ENCODE measurements around the gene WNT7B. TPM values are rescaled to one million over a fixed set of nuclear protein-coding genes. Genes with fewer than 3 reads are reported as not detected.

The WNT7B gene
- 12.6 and 14.2 TPM in 2 replicates for total RNA-seq
- long read RNA-seq, result 0 reads

DNA sequence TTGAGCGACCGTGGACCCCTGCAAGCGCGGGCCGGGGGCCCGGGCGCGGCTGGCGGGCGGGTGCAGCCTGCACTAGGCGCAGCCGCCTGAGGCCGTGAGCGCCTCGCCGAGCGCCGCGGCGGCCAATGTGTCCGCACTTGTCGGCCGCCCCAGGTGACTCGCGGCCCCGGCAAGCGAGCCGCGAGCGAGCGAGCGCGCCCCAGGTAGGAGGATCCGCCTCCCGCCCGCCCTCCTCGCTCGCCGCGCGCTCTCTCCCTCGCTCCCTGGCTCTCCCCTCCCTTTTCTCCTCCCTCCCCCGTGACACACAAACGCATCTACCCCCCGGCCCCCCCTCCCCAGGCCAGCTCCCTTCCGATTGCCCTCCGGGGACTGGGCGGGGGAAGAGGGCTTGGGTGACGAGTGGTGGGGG is at the start of gene WNT7B:
WNT7B (minus strand) TSS at position 160 of the 409 bp plus-strand sequence. CDS start 408 bp downstream, outside the sequence.
- DNase-seq (ENCODE audit: low read depth, low spot score), result no peak
- Mint-ChIP-seq H3K9me3 (no peaks in the 10 kb centered on the region), H3K36me3 (ENCODE audit: low read depth) (peaks cover 2% of the 10 kb centered on the region), H3K4me1 (peaks cover 17% of the 10 kb centered on the region), H3K4me3 (peak within 1 kb of the TSS; percentile 72), H3K27ac (ENCODE audit: unreplicated experiment) (no peak within 1 kb of the TSS), H3K27me3 (ENCODE audit: low read depth) (peaks cover 51% of the 10 kb centered on the region)
- TF ChIP-seq, protein P1, sequence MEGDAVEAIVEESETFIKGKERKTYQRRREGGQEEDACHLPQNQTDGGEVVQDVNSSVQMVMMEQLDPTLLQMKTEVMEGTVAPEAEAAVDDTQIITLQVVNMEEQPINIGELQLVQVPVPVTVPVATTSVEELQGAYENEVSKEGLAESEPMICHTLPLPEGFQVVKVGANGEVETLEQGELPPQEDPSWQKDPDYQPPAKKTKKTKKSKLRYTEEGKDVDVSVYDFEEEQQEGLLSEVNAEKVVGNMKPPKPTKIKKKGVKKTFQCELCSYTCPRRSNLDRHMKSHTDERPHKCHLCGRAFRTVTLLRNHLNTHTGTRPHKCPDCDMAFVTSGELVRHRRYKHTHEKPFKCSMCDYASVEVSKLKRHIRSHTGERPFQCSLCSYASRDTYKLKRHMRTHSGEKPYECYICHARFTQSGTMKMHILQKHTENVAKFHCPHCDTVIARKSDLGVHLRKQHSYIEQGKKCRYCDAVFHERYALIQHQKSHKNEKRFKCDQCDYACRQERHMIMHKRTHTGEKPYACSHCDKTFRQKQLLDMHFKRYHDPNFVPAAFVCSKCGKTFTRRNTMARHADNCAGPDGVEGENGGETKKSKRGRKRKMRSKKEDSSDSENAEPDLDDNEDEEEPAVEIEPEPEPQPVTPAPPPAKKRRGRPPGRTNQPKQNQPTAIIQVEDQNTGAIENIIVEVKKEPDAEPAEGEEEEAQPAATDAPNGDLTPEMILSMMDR (conservative IDR thresholded peaks at IDR 0.05), result no peak

DNA sequence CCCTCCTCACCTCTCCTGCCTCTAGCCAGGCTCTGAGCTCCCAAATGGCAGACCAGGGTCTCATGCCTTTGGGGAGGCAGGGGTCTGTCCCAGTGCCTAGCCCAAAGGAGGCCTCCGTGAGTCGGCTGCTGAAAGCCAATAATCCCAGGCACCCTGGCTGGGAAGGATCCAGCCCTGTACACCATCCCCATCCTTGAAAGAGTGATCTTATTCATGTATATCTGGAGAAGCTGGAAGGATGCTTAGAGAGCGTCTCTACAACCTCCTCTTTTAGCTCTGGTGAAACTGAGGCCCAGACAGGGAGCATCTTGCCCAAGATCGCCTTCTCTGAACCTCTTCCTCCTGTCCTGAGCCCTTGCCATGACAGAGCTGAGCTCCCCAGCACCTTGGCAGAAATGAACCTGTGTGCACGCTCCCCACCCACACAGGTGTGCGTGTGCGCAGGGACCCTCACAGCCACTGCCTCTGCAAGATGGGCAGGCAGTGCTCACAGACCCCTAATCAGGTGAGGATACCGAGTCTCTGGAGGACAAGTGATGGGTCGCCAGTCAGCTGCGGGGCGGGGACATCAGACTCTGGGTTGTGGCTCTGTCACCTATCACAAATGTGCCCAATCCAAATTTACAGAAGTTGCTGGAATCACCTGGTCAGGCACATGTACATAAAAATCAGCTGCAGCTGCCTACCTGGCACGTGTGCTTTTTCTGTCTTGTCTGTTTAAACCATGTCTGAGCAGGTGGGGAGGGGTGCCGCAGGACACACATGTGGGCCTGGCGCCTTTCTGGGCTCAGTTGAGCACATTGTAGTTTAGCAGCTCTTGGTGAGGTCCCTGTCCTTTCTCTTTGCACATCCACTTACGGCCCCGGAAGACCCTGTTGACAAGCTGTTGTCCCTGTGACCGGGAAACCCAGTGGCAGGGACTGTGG is 49.3 kb upstream of the WNT7B start:
- H3K36me3 Mint-ChIP-seq (ENCODE audit: low read depth), result no peaks in the 10 kb centered on the region
- H3K27me3 Mint-ChIP-seq (ENCODE audit: low read depth), result peaks cover 89% of the 10 kb centered on the region
- DNase-seq (ENCODE audit: low read depth, low spot score), result no peak
- H3K9me3 Mint-ChIP-seq, result no peaks in the 10 kb centered on the region
- no peak overlapping the region for H3K27ac Mint-ChIP-seq (ENCODE audit: unreplicated experiment)
- TF ChIP-seq, protein P1 (conservative IDR thresholded peaks at IDR 0.05), result no peak
- peak overlapping the region; percentile 70 for H3K4me3 Mint-ChIP-seq
- H3K4me1 Mint-ChIP-seq, result peaks cover 6% of the 10 kb centered on the region

DNA sequence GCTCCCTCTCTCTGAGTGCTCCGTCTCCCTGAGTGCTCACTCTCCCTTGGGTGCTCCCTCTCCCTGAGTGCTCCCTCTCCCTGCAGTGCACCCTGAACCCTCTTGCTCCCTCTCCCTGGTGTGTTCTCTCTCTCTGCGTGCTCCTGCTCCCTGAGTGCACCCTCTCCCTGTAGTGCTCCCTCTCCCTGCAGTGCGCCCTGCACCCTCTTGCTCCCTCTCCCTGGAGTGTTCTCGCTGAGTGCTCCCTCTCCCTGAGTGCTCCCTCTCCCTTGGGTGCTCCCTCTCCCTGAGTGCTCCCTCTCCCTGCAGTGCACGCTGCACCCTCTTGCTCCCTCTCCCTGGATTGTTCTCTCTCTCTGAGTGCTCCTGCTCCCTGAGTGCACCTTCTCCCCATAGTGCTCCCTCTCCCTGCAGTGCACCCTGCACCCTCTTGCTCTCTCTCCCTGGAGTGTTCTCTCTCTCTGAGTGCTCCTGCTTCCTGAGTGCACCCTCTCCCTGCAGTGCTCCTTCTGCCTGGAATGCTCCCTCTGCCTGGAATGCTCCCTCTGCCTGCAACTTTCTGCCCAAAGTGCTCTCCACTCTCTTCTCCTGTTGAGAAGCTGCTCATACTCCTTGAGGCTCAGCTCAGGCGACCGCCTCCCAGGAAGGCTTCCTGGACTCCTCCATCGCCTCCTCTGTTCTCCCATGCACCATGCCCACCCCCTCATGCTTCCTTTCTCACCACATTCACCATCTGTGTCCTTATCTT is 48.4 kb upstream of the WNT7B start:
- H3K9me3 Mint-ChIP-seq, result no peaks in the 10 kb centered on the region
- peaks cover 91% of the 10 kb centered on the region for H3K27me3 Mint-ChIP-seq (ENCODE audit: low read depth)
- no peaks in the 10 kb centered on the region for H3K36me3 Mint-ChIP-seq (ENCODE audit: low read depth)
- TF ChIP-seq, protein P1 (conservative IDR thresholded peaks at IDR 0.05), result no peak
- H3K27ac Mint-ChIP-seq (ENCODE audit: unreplicated experiment), result no peak overlapping the region
- no peak for DNase-seq (ENCODE audit: low read depth, low spot score)
- H3K4me1 Mint-ChIP-seq, result peaks cover 6% of the 10 kb centered on the region
- H3K4me3 Mint-ChIP-seq, result no peak overlapping the region

DNA sequence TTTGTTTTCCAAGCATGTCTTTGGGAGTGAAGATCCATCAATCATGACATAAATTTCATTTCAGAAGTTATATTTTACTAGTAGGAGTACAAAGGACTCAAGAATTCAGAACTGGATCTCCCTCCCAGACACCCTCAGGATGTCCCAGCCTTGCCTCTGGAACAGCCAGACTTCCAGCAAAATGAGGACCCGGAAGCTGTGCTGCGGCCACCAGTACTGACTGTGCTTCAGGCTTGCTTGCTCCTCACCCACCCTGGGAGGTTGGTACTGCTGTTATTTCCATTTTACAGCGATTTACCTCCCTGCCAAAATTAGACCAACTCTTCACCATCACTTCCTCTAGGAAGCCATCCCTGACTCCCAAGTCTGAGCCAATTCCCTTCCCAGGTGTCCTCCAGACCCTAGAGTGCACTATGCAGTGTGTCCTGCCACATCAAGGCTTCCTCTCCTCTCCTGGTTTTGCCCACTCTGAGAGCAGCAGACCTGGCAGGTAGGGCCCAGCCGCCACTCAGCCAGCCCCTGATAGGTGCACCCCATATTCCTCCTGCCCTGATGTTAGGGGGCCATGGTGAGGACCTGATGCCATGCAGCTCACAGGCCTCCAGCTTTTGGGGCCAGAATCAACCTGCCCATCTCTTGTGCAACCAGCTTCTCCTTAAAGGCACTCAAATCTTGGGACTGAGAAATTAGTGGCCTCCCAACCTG is 47.3 kb upstream of the WNT7B start:
- no peaks in the 10 kb centered on the region for H3K36me3 Mint-ChIP-seq (ENCODE audit: low read depth)
- peaks cover 6% of the 10 kb centered on the region for H3K4me1 Mint-ChIP-seq
- H3K27ac Mint-ChIP-seq (ENCODE audit: unreplicated experiment), result no peak overlapping the region
- H3K4me3 Mint-ChIP-seq, result no peak overlapping the region
- TF ChIP-seq, protein P1 (conservative IDR thresholded peaks at IDR 0.05), result no peak
- peaks cover 88% of the 10 kb centered on the region for H3K27me3 Mint-ChIP-seq (ENCODE audit: low read depth)
- no peak for DNase-seq (ENCODE audit: low read depth, low spot score)
- no peaks in the 10 kb centered on the region for H3K9me3 Mint-ChIP-seq

DNA sequence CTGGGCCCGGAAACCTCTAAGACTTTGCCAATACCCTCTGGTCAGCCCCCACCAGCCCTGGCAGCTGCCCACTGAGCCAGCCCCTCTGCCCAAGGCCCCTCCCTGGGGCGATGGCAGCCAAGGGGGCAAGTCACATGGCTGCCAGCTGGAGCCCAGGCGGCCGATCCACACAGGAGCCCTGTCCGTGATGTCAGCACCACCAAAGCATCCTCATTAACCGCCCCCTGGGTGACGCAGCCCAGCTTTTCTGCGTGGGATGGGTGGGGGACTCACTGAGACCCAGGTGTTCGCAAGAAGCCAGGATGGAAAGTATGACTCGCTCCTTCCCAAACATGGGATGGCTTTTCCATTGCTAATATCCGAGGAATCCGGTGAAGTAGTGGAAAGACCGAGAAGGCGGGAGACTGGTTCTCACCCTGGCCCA is 46.6 kb upstream of the WNT7B start:
- Mint-ChIP-seq H3K4me1 (peaks cover 6% of the 10 kb centered on the region), H3K36me3 (ENCODE audit: low read depth) (no peaks in the 10 kb centered on the region), H3K27me3 (ENCODE audit: low read depth) (peaks cover 85% of the 10 kb centered on the region), H3K9me3 (no peaks in the 10 kb centered on the region), H3K27ac (ENCODE audit: unreplicated experiment) (no peak overlapping the region), H3K4me3 (no peak overlapping the region)
- TF ChIP-seq, protein P1 (conservative IDR thresholded peaks at IDR 0.05), result no peak
- DNase-seq (ENCODE audit: low read depth, low spot score), result no peak

Measured in neural crest cell (in vitro differentiated cells).